Activated CD8-positive, alpha-beta memory T cell treated with anti-CD3 and anti-CD28 coated beads, Interleukin-2, amount 50 U/mL, for 24 hours (primary cell): ENCODE results near the gene RBM4B.
"Not testable (repeated sequence)": the region's sequence is repeated elsewhere in the genome, so short reads cannot be mapped to it uniquely, and the experiment has no call there.

Experiments used
- DNase-seq: peaks from one replicate; pipeline ENCODE4 v3.0.0-alpha.2; 2020; ENCODE audit errors: extremely low read depth

Gene RBM4B, protein sequence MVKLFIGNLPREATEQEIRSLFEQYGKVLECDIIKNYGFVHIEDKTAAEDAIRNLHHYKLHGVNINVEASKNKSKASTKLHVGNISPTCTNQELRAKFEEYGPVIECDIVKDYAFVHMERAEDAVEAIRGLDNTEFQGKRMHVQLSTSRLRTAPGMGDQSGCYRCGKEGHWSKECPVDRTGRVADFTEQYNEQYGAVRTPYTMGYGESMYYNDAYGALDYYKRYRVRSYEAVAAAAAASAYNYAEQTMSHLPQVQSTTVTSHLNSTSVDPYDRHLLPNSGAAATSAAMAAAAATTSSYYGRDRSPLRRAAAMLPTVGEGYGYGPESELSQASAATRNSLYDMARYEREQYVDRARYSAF

DNA sequence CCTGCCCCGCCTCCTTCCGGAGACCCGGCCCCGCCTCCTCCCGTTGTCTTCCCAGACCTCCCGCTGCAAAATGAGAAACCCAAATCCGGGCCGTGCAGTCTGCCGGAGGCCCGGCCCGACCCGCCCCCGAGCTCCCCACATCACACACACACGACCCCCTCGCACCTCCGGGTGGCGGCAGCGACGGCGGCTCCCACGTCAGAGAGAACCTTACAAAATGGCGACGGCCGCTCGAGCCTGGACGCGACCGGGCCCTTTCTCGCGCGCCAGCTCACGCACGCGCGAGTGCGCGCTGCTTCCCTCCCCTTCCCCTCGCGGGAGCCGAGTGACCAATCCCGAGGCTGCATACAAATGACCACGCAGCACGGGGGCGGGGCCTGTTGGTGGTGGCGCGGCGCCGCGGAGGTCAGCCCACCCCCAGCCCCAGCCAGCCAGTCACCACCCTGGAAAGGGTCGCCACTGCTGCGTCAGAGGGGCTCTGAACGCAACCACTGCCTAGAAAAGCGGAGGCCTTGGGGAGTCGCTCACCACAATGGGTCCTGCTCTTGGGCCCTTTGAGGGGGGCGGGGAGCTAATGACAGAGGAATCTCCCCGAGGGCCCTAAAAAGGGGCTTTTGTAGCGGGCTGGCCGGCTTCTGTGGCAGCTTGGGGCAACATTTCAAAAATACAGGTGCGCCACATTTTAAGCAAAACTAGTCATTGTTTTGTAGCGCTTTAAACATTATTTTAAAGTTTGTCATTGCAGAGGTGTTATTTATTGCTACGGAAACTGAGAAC lies at the start of gene RBM4B:
Gene RBM4B (minus strand): TSS at position 289 of the 777 bp plus-strand sequence. CDS start 808 bp downstream, outside the sequence.
- peak; percentile 85 for DNase-seq

DNA sequence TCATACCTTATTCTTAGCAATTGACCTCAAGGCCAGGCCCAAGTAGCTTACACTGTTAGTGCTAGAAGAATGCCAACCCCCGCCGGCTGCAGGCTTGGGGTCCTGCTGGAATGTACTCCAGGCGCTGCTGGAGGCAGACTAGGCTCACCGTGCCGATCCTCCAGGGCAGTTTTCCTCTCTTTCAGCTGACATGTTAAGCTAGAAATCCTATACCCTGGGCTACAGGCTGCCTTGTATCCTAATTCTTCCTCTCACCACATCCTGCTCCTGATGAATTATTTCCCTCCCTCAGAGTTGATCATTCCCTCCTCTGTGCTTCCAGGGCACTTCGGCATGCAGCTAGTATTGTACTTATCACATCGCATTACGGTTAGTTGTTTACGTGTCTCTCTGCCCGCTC lies 48.0 kb upstream of the RBM4B start:
- DNase-seq = no peak

DNA sequence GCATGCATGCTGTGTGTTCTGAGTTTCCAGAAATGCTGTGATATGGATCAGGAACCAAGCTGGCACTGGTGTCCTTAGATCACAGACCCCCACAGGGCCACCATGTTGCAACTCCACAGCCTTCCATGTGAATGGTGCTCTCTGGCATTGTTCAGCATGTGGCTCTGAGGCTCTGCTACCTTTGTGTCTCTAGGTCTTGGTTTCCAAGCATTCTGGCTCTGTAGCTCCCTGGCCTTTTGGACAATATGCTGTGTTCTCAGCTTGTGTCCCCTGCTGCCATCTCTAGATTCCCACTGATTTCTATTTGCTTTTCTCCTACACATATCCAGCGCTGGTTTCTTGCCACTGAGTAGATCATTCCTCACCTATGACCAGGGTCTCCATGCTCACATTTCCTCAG lies 47.4 kb upstream of the RBM4B start:
- DNase-seq = no peak

DNA sequence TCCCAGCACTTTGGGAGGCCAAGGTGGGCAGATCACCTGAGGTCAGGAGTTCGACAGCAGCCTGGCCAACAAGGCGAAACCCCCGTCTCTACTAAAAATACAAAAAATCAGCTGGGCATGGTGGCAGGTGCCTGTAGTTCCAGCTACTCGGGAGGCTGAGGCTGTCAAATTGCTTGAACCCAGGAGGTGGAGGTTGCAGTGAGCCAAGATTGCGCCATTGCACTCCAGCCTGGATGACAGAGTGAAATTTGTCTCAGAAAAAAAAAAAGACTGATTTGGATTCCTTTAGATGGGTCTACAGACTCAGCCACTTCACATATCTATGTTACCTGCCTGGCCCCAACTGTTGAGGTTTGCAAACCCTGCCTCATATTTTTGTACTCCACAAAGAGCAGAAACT lies 46.5 kb upstream of the RBM4B start:
- not testable (repeated sequence) for DNase-seq

DNA sequence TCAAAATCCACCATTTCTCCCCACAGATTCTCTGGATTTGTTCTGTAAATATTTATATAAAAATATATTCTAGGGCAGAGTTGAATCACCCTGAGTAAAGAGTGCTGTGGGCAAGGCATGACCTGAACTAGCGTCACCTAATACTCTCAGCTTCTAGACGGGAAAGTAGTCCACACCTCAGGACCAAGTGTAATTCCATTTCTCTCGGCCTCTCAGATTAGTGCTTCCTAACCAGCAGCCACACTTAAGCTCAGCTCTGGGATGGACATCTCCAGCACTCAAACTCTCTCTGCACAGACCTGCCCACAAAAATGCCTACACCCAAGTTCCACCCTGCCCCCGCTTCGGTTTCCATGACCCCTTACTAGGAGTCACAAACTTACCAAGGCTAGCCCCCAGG lies 46.0 kb upstream of the RBM4B start:
- DNase-seq = no peak

DNA sequence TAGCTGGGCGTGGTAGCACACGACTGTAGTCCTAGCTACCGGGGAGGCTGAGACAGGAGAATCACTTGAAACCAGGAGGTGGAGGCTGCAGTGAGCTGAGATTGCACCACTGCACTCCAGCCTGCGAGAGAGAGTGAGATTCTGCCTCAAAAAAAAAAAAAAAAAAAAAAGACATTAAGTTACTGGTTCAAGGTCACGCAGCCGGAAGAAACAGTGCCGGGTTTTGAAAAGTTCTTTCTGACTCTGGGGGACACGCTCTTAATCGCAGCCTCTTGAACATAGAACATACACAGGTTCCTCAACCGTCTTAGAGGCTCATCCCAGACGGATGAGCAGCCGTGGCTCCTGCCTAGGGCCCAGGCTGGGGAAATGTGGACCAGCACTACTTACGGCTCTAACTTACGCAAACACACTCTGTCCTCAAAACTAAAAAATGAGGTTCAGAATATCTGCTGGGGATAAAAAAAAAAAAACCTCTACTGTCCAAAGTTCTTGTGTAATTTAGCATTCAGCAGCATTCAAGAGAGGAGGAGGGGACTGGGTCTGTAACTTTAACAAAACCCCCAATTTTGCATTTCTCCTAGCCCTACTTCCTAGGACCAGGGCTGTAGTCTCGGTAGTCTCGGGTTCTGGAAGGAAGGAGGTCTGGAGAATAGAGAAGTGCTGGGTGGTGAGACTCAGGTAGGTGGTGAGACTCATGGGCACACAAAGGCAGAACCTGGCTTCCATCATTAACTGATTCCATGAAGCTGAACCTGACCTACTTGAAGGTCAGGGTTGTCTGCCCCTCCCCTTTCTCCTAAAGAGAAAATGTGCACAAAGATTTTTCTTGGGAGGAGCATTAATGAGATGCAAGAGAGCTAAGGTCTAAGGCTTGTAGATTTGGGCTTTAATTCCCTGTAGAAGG lies 45.3 kb upstream of the RBM4B start:
- DNase-seq = no peak

DNA sequence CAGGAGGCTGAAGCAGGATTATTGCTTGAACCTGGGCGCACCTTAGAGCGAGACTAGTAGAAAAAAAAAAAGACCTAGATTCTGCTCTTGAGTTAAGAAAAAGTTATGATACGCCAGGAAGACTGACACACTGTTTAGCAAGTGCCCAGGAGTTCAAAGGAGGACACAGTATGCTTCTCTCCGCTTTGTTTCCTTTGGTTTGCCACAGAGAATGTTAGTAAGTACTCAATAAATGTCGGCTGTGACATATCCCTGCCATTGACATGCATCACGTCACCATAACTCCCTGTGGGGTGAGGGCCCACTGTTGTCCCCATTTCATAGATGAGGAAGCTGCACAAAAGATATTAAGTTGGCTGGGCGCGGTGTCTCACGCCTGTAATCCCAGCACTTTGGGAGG lies 44.3 kb upstream of the RBM4B start:
- DNase-seq = no peak

DNA sequence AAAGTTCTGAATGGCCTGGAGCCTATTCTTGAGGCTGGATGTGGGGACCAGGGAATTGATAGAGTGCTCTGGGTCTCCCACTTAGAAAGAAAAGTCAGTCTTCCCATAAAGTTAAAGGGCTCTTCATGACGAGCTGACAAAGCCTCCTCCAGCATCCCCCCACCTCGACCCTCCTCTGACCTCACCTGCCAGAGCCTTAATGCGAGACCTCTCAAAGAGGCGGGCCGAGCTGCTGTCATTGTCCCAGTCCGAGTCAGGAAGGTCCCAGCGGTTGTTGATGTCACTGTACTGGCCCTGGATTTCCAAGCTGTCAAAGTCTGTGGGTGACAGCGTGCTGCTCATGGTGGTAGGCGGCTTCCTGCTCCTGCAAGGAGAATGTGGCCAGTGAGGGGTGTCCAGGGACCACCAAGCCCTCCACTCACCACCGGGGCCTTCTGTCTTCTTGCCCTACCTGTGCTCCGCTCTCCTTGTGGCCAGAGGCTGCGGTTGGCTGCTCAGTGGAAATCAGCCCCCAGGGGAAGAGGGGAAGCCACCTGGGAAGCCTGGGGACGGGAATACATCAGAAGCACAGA lies 43.3 kb upstream of the RBM4B start:
- DNase-seq = no peak

DNA sequence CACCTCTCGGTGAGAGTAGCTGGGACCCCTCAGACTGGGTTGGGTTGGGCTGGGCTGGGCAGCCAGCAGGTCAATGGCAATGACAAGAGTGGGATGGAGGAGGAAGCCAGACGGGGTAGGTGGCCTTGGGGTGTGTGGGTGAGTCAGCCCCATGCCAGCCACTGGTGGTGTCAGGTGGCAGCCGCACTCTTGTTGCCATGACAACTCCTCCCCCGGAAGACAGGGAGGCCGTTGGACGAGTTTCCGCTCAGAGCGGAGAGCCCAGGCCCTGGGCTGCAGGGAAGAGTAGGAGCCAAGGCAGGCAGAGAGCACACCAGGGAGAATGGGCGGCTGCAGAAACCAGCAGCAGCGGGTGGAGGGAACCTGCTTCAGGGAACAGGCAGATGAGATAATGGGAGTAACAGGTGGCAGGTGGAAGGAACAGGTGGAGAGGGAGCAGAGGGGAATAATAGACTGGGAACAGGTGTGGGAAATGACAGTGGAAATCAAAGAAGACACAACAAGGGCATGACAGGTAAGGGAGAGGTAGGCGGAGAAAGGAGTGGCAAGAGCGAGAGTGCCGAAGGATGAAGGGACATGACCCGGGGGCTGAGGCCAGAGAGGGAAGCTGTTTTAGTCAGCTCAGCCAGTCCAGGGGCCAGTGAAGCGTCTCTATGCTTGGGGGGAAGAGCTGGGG lies 42.7 kb upstream of the RBM4B start:
- DNase-seq = no peak

DNA sequence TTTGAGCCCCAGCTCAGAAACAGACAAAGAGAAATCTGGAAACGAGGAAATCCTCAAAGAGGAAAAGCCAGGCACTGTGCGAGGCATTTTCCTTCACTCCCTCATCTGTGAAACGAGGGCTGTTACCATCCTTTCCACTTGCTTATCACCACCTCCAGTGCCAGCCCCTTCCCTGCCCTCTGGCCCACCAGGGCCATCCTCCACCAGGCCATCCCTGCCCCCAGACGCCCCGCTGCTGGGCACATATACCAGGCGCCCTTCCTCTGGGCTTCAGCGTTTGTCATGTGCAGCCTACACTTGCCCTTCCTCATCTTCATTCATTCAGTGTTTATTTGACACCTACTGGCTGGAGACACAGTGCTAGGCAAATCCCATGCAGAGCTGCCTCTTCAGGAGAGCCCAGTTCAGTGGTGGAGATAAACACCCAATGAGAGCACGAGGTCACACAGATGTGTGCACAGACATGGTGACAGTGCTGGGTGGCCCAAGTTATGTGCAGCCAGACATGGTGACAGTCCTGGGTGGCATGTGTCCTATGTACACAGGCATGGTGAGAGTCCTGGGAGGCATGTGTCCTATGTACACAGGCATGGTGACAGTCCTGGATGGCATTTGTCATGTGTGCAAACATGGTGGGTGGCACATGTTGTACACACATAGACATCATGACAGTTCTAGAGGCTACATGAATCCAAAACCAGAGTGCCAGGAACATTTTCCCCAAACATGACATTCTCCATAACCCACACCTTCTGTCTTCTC lies 41.6 kb upstream of the RBM4B start:
- no peak for DNase-seq

DNA sequence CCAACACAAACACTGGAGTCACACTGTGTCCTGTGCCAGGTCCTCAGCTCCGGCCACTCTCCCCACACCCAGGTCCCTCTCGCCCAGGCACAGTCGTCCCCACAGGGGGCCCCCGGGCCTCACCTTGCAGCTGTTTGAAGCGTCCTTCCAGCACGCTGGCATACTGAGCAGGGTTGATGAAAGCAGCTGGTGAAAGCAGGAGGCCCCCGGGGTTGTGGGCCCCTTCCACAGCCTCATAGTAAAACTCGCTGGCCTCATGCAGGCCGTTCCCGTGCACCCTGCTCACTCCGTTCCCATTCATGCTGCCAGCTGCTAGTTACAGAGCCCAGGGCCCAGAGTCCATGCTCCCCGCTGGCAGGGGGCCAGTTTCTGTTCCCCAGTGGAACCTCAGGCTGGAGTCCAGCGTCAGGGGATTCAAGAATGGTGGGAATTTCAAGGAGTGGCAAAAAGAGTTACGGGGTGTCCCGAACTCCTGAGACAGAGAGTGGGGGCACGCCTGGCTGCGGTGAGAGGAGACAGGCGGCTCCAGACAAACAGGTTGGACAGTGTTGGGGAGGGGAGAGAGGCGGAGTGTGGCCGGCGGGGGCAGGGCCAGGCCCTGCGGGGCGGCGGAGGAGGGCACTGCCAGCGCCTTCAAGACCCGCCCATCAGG lies 40.8 kb upstream of the RBM4B start:
- no peak for DNase-seq

DNA sequence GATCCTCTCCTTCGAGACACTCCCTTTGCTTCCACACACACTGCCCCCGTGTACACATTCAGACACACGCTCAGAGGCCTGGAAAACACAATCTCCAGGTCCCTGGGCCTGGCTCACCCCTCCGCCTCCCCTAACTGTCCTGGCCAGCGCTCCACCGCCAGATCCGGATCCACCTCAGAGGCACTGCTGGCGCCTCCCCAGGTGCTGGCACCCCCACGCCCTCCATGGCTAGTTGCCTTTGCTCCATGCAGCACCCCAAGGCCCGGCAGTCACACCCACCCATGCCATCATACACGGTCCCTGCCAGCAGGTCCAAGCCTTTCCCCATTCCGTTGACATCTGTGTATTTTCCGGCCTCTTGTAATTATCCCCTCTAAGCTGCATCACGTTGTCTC lies 40.2 kb upstream of the RBM4B start:
- no peak for DNase-seq

DNA sequence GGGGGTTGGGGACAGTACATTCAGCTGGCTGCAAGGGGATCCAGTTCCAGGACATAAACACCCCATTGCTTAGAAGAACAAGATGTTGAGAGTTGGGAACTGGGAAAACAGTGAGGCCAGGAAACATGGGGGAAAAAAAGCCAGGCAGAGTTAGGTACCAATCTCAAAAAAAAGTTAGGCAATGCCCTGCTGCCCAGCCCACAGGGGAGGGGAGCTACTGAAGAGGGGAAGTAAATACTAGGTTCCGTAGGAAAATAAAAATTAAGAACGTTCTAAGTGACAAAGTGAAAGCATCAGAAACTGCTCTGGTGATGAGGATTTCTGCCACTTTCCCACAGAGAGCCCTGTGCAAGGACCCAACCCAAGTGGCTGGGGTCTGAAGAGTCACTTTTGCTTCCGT lies 39.3 kb upstream of the RBM4B start:
- no peak for DNase-seq

DNA sequence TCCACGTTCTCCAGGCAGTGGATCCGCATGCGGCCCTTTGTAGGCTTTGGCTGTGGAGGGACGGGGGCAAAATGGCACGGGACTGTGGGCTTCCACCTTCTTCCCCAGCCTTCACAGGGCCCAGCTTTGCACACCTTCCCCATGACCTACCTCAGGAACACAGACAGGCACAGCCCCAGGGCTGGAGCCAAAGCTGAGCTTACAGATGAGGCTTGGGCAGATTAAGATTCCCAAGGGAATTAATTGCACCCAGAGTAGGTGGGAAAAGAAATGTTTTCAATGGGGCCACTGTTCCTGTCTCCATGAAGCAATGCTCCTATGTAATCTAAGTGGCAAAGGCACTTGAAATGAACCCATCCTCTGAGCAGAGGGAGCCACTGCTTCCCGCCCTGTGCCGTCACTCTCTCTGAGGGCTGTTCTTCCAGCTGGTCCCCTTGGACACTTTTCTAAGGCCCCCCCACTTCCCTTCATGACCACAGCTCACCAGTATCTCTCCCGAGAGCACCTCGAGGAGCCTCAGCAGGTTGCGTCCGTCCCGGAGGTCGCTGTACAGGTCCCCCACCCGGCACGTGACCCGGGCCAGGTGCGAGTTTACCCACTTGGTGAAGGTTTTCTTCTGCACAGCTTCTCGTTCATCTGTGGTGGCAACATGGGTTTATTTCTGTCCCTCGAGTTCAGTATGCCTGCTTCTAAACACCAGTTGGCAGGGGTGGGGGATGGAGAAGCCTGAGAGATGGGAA lies 37.8 kb upstream of the RBM4B start:
- no peak for DNase-seq

DNA sequence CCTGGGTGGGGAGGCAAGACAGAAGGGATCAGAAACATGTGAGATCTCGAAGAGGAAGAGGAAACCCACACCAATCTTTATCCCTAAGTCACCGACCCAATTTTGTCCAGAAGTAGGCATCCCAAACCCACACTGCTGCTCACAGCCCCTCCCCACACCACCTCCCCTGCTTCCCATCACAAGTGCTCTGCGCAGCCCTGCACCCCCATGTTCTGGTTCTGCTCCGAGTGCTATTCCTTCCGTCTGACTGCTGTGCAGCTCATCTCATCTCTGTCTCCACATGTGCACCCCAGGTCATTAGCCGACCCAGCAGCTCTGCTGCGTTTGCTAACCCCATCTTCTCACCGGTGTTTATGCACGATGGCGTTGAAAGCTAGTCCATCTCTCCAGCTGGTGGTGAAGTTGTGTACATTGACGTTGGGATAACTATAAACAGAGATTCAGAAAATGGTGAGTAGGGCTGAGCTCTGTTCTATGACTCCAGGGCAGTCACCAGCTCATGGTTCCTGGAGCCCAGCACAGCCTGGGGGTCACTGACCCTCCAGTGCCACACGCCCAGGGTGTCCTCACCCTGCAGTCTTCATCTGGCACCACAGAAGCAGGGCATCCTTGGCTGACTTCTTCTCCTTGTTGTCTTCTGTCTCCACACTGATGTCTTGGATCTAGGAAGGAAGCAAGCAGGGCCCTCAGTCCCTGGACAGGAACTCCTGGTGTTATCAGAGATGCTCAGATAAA lies 36.2 kb upstream of the RBM4B start:
- no peak for DNase-seq

DNA sequence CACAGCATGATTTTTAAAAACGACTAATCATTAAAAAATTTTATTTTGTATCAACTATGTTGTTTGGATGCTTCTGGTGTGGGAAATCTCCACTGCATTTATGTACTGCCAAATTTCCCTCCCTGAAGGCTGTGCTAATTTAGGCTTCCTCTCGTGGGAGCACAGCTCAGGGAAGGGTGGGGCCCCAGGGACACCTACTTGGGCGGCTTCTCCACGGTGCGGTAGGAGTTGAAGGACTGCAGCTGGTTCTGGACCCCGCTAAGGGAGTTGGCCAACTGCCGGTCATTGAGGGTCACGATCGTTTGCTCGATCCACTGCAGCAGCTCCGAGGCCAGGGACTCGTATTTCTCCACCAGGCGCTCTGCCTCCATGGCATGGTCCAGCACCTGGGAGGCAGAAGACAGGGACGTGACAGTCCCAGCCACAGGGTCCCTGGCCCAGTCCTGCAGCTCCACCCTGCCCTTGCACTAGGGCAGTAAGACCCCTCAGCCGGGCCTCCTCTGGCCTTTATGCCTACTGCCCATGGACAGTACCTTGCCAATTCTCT lies 32.8 kb upstream of the RBM4B start:
- no peak for DNase-seq

DNA sequence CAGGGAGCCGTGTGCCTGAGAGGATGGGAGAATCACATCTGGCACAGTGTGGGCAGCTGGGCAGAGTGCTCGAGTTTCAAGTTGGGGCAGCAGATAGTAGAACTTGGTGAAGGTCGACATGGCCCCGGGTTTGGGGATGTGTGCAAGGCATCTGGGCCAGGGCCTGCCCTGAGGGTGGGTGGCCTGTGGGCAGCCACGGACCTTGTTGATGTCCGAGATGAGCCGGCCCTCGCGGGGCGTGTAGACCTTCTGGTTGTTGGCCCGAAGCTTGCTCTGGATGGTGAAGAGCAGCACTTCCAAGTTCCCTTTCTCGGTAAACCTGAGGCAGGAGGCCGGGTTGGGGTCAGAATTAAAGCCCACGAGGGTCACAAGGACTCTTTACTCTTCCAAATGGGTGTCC lies 31.0 kb upstream of the RBM4B start:
- DNase-seq = no peak

DNA sequence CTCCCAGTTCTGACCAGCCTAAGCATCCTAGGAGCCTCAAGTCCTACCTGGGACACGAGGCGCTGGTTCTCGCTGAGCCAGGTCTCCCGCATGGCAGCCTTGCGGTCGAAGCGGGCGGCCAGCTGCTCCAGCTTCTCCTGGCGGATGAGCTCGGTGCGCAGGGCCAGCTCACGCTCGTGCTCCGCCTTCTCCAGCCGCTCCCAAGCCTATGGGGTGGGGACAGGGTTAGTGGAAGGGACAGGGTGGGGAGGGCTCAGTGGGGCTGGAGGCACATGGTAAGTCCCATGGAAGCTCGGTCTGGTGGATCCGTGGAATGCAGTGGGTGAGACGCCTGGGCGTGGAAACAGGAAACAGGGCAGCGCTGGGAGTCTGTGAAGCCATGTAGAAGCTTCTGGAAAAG lies 30.4 kb upstream of the RBM4B start:
- no peak for DNase-seq
